WI38 (cell line): Measurements from ENCODE around the gene EPB41L3.

ENCODE experiments used
- H3K4me3 ChIP-seq: 2 replicates; pipeline ENCODE4 v1.5.1; 2011; ENCODE audit warnings: low read depth, mild to moderate bottlenecking, control low read depth, low read length
- CTCF ChIP-seq: IDR thresholded peaks from 2 replicates; pipeline ENCODE4 v1.5.1; 2012; ENCODE audit warnings: low read depth, mild to moderate bottlenecking, control low read depth, low read length

The EPB41L3 gene

GRCh38 chr18:5444847-5445246, 99.0 kb downstream of the EPB41L3 start:
- TF ChIP-seq CTCF = no peak

GRCh38 chr18:5444269-5444668, 99.5 kb downstream of the EPB41L3 start:
- H3K4me3 ChIP-seq = no peak overlapping the region
- TF ChIP-seq CTCF = no peak

More at GRCh38 chr18:5444847-5445246, 99.0 kb downstream of the EPB41L3 start:
- no peak overlapping the region for H3K4me3 ChIP-seq

- no peak for TF ChIP-seq CTCF
- no peak overlapping the region for H3K4me3 ChIP-seq
Observed at GRCh38 chr18:5439986-5440696, 103.7 kb downstream of the EPB41L3 start.

- no peak for TF ChIP-seq CTCF
- H3K4me3 ChIP-seq = no peak overlapping the region
Observed at GRCh38 chr18:5434425-5434824, 109.4 kb downstream of the EPB41L3 start.

GRCh38 chr18:5431836-5432575, 111.8 kb downstream of the EPB41L3 start:
- no peak for TF ChIP-seq CTCF
- H3K4me3 ChIP-seq = no peak overlapping the region

- no peak for TF ChIP-seq CTCF
- H3K4me3 ChIP-seq = no peak overlapping the region
Observed at GRCh38 chr18:5430131-5430530, 113.7 kb downstream of the EPB41L3 start.

GRCh38 chr18:5429681-5430080, 114.1 kb downstream of the EPB41L3 start:
- no peak for TF ChIP-seq CTCF
- no peak overlapping the region for H3K4me3 ChIP-seq
